ENCODE data around the gene SMIM20.
A peak's percentile ranks its signal among the peaks of the same experiment; 100 is the strongest.
"Not testable (repeated sequence)": the region's sequence is repeated elsewhere in the genome, so short reads cannot be mapped to it uniquely, and the experiment has no call there.

The SMIM20 gene

DNA sequence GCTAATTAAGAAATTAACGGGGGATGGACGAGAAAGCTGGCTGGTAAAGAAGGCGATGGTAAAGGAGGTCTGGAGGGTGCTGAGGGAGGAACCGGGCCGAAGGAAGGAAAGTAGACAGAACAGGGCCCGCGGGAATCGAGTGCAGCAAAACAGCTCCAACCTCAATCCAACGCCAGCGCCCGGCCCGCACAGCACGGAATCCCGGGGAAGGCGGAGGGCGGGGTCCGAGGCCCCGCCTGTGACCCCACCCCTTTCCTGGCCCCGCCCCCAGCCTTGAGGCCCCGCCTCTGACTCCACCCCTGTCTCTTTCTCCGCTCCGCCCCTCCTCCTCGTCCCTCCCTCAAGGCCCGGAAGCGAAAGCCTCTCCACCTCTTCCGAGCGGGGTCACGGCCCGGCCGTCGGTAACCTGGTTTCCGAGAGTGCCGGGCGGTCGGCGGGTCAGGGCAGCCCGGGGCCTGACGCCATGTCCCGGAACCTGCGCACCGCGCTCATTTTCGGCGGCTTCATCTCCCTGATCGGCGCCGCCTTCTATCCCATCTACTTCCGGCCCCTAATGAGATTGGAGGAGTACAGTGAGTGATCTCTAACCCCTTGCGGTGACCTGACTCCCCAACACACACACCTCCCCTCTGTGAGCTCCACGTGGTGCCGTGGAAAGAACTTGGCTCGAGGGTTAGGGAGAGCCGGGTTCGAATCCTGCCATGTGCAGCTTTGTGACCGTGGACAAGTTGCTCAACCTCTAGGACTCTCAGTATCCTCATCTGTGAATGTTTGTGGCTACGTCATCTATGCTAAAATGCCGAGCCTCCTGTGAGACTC is at the start of gene SMIM20:
SMIM20 (plus strand) TSS at position 370 of the 819 bp plus-strand sequence; CDS start at position 464, 94 bp downstream.
- DNase-seq, result peak; percentile 33 to 97 (median 89)

DNA sequence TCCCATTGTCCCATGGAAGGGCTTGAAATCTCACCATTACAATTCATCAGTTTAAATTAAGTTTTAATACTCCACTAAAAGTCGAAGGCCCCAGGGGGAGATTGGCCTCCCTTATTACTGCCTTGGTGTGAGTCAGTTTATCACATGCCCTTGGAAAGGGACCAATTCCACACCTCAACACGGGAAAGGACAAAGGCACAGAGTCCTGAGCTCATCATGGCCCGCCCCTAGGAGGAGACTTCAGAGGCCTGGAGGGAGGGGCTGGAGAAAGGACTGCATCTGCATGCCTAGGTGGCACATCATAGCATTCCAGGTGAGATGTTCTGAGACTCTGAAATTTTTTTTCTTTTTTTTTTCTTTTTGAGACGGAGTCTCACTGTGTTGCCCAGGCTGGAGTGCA is 48.4 kb upstream of the SMIM20 start:
- DNase-seq, result no peak

DNA sequence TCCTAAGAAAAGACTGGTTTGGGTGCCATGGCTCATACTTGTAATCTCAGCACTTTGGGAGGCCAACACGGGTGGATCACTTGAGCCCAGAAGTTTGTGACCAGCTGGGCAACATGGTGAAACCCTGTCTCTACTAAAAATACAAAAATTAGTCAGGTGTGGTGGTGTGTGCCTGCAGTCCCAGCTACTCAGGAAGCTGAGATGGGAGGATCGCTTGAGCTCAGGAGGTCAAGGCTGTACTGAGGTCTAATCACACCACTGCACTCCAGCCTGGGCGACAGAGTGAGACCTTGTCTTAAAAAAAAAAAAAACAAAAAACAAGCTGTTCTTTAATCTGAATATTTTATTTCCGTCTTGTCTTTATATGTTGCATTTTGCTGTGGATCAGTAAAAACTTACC is 47.6 kb upstream of the SMIM20 start:
- not testable (repeated sequence) for DNase-seq

- no peak for DNase-seq
These were observed 46.2 kb upstream of the SMIM20 start for GRCh38 chr4:25867781-25868294.

GRCh38 chr4:25870081-25870480 is 43.9 kb upstream of the SMIM20 start:
- DNase-seq, result no peak

DNA sequence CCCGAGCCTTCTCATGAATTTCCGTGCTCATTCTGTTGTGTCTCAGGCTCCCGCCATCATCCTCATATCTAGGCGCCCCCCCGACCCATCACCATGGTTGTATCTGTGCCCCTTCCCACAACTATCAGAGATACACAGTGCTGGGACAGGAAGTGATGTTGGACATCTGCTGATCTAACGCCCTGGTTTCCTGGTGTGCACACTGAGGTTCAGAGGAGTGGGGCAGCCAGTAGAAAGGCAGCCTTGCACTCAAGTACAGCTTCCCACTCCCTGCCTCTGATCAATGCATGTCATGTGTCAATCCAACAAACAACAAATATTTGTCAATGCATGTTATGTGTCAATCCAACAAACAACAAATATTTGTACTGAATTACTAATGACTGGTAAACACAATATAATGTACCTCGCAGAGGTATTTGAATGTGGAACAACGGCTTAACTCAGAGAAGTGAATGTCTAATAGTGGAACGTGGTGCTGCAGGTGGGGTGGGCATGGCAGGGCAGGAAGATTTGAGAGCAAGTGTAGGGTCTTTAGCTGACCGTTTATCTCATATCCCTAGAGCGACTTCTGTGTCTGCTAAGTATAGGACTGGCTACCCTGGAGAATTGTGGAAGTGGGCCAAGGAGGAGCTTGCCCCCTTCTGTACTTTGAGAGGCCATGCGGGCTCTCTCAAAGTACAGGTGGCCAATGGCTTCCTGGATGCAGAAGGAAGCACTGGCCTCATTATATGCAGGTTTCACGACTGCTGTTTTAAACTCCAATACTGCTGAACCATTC is 41.0 kb upstream of the SMIM20 start:
- DNase-seq, result no peak

GRCh38 chr4:25873632-25874129 is 40.3 kb upstream of the SMIM20 start:
- DNase-seq, result no peak

DNA sequence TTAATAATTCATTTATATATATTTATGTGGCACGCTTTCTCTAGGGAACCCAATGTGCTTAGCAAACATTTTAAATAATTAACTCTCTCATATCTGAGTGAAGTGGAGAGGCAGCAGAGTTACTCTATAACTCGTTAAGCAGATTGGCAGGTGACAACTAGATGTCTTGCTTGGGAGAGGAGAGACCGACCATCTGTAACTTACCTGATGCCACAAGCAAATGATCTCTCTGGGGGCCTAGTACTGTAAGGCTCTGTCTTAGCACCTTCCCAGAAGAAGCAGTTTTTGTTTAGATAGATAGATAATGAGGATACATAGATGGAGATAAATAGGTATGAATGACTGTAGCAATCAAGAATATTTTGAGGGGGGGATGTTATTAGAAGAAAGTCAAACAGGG is 39.4 kb upstream of the SMIM20 start:
- no peak for DNase-seq

DNA sequence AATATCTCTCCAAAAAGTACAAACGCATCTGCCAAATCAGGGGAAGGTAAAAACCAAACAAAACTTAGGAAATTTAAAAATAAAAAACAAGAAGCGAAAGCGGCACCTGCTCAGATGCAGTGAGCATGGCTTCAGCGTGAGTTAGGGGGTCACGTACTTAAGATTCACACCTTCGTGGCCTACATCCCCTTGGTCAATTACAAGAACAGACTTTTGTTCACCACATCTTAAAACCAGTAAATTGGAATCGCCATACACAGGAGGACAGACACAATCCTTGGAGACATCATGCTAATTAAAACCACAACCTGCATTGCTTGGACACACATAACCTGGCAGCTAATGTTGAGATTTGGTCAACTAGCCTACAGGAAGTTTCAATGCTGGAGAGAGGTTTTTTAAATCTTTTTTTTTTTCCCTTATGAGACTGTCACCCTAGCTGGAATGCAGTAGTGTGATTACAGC is 38.7 kb upstream of the SMIM20 start:
- DNase-seq, result no peak

DNA sequence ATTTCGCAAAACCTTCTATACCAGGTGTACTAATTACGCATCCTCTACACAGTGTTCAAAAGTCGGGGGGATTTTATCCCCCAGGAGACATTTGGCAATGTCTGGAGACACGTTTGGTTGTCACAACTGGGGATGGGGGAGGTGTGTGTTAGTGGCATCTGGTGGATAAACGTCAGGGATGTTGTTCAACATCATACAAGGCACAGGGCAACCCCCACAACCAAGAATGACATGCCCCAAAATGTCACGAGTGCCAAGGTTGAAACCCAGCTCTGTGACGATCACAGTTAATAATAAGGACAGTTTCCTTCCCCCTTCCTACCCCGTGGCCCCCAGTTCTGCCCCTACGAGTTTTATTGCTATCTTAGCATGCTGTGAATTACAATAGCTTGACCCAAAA is 35.3 kb upstream of the SMIM20 start:
- DNase-seq, result no peak

DNA sequence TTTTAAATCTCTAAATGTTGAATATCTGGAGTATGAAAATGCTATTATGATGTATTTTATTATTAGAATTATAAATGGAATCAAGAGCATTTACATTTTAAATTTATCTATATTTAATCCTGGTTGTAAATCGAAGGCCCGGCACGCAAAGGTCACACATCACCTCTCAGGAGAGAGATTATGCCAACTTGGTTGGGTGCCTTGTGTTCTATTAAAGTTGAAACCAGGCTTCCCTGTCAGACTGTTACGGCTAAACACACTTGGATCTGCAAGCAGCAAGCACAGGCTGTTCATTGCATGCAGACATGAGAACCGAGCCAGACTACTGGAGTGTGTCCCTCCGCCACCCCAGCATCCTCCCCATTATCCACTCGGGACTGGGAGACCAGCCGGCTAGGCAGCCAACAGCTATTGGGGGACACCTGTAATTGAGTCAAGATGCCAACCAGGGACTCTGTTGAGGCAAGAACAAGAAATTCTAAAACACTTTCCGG is 34.9 kb upstream of the SMIM20 start:
- no peak for DNase-seq

DNA sequence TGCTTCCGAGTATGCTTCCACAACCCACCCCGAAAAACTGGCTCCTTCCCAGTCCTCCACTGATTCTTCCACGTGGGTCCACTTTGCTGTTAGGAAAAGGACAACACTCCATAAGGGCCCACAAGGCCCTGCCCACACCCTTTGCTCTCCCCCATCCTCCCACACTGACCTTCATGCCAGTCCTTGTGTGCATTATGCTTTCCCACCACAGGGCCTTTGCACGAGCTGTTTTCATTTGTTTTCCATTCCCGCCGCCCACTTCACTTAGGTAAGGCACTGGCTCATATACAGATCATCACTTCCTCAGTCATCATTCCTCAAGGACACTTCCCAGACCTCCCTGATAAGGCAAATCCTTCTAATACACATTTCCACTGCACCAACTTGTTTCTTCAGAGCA is 34.4 kb upstream of the SMIM20 start:
- DNase-seq, result no peak

DNA sequence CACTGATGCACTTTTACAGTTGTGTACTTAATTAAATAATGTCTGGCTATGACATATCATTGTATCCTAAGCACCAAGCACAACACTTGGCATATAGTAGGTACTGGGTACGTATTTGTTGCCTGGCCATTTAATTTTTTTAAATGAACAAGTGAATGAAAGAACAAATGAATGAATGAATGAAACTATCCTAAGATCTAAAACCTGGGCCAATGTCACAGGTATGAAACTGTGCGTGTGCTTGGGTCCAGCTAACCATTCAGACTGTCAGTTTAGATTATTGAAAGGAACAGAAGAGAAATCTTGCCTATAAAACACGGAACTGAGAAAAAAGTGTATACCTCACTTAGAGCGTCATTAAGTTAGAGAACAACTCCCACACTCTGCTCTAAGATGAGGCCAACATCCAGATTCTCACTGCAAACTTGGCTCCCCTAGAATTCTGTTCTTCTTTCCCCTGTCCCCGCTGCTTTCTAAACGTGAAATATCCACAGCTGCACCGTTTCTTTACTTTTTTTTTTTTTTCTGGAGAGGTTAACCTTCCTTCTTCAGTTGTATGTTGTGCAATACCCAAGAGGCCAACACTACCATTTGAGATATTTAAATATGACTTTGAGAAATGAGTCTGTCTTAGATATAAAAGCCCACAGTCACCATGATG is 33.9 kb upstream of the SMIM20 start:
- DNase-seq, result no peak

GRCh38 chr4:25881193-25881592 is 32.8 kb upstream of the SMIM20 start:
- no peak for DNase-seq

DNA sequence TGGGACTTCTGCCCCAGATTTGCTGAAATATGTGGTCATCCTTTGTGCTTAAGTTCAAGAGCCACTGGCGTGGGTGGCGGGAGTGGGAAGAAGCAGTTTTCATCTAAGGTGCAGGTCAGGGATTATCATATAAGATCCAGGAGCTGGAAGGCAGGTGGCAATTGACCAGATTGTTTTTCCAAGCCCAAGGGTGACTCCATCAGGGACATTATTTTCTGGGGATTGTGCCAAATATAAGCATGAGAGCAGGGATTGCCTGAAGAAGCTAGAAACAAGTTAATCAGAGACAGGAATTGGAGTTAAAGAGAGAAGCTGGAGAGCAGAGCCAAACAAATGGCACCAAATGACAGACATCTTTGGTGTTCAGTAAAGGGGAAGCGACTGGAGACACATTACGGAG is 31.8 kb upstream of the SMIM20 start:
- DNase-seq, result no peak

- no peak for DNase-seq
These were observed 30.5 kb upstream of the SMIM20 start for GRCh38 chr4:25883565-25883964.

DNA sequence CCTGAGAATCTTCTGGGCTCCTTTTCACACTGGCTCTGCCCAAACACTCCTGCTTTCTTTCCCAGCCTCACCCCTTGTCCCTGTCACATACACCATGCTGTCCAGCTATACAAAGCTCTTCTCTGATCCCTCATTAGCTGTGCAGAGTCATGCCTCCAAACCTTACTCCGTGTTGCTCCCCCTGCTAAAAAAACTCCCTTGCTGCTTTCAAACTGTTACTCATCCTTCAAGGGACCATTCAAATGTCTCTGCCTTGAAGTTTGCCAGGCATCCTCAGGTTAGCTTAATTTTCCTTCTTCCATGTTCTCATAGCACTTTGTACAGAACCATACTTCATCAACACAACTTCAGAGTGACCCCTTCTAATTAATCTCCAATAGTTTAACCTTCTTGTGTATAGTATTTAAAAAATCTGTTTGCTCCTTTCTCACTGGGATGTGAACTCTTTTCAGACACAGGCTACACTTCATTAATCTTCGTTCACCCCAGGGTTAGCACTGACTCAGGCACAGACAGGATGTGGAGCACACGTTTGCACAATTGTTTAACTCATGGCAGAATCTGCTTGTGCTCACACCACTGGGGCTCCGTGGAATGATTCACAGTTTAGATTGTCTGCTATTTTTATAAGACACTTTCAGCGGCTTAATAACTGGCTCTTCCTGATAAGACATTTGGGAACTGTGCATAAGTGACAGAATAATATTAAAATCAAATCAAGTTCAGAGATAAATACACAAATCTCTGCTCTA is 29.8 kb upstream of the SMIM20 start:
- no peak for DNase-seq

DNA sequence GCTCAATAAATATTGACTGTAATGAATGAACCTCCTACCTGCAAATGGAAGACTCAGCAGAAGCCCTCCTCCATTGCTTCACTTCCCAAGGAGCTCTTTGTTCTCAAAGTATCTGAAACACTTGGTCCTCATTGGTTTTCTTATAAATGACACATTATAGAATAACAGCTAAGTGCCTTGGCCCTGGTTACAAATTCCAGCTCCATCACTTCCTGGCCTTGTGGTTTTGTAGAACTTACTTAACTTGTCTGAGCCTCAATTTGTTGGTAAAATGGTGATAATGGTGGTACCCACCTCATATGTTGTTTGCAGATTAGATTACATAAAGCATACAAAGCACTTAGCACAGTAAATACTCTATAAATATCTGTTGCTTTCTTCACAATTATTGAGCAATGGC is 25.2 kb upstream of the SMIM20 start:
- no peak for DNase-seq

GRCh38 chr4:25889589-25890503 is 24.2 kb upstream of the SMIM20 start:
- no peak for DNase-seq

Data from hypothalamus (tissue), 51 donors.